Nephron (organoid): Measurements from ENCODE around the gene DNAH5.

Experiments used
- H3K27ac Mint-ChIP-seq, 3 experiments: 2 replicates each; pipeline ENCODE4 v1.8.0; 2020; ENCODE audit warnings: mixed read lengths in 3 of 3, mild to moderate bottlenecking in 2 of 3, moderate library complexity in 1 of 3
- H3K27me3 Mint-ChIP-seq: 2 replicates; pipeline ENCODE4 v1.8.0; 2021; ENCODE audit warnings: low read depth, mild to moderate bottlenecking, moderate library complexity, mixed read lengths
- H3K36me3 Mint-ChIP-seq: 2 replicates; pipeline ENCODE4 v1.8.0; 2020; ENCODE audit warnings: low read depth, mixed read lengths
- H3K4me1 Mint-ChIP-seq: 2 replicates; pipeline ENCODE4 v1.8.0; 2020; ENCODE audit warnings: mixed read lengths
- H3K4me3 Mint-ChIP-seq, 3 experiments: 2 replicates each; pipeline ENCODE4 v1.8.0; 2020; ENCODE audit warnings: mild to moderate bottlenecking in 3 of 3, mixed read lengths in 3 of 3, moderate library complexity in 2 of 3
- H3K9me3 Mint-ChIP-seq: 2 replicates; pipeline ENCODE4 v1.8.0; 2020; ENCODE audit warnings: mixed read lengths
- CTCF ChIP-seq, 3 experiments: fragments of 200-600 bp; sonication (generic); IDR thresholded peaks; one replicate each; pipeline ENCODE4 v1.5.0; 2021; ENCODE audit warnings: antibody characterized with exemption in 3 of 3; ENCODE audit not compliant: unreplicated experiment in 3 of 3

DNAH5 gene

GRCh38 chr5:13909271-13909670 is 35.2 kb downstream of the DNAH5 start:
- Mint-ChIP-seq H3K27me3 (no peaks in the 10 kb centered on the region), H3K4me3 (no peak overlapping the region), H3K27ac (no peak overlapping the region), H3K9me3 (no peaks in the 10 kb centered on the region), H3K36me3 (no peaks in the 10 kb centered on the region), H3K4me1 (no peaks in the 10 kb centered on the region)
- no peak for TF ChIP-seq CTCF (IDR thresholded peaks at IDR 0.05; ENCODE audit: unreplicated experiment in 3 of 3)

DNA sequence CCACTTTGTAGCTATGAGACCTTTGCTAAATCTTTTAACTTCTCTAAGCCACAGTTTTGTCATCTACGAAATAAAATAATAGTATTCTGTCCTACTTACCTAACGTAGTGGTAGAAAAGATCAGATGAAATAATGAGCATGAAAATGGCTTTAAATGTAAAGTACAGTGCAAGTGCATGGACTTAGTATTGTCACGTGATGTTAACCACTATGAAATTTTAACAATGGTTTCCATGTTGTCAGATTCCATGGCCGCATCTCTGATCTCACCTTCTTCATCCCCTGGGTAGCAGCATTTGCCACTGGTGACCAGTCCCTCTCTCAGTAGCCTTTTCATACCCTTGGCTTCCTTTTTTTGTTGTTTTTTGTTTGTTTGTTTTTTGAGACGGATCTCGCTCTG is 45.9 kb downstream of the DNAH5 start:
- Mint-ChIP-seq H3K4me1 (no peaks in the 10 kb centered on the region), H3K4me3 (no peak overlapping the region), H3K27me3 (peaks cover 5% of the 10 kb centered on the region), H3K9me3 (no peaks in the 10 kb centered on the region), H3K27ac (no peak overlapping the region), H3K36me3 (no peaks in the 10 kb centered on the region)
- TF ChIP-seq CTCF (IDR thresholded peaks at IDR 0.05; ENCODE audit: unreplicated experiment in 3 of 3) = no peak

- no peak for TF ChIP-seq CTCF (IDR thresholded peaks at IDR 0.05; ENCODE audit: unreplicated experiment in 3 of 3)
- no peaks in the 10 kb centered on the region for H3K4me1 Mint-ChIP-seq
- no peak overlapping the region for H3K4me3 Mint-ChIP-seq
- peaks cover 9% of the 10 kb centered on the region for H3K9me3 Mint-ChIP-seq
- H3K27ac Mint-ChIP-seq = no peak overlapping the region
- no peaks in the 10 kb centered on the region for H3K36me3 Mint-ChIP-seq
- H3K27me3 Mint-ChIP-seq = no peaks in the 10 kb centered on the region
Measured at GRCh38 chr5:13878357-13878756, 66.1 kb downstream of the DNAH5 start.

DNA sequence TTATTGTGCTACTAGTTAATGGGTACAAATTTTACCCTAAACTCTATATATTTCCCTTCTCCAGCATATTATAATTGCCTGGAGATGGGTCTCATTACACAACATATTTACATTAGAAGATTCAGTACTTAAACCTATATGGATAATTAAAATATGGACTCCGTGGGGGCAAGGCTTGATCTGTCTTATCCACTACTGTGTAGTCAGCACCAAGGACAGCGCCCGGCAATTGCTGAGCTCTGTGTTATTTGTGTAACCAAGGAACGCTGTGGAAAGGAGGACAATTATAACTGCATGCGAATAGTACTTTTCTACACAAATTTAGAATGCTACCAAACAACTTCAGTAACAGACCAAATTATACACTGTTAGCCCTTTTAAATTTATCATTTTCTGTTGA is 77.7 kb downstream of the DNAH5 start:
- TF ChIP-seq CTCF (IDR thresholded peaks at IDR 0.05; ENCODE audit: unreplicated experiment in 3 of 3) = no peak
- Mint-ChIP-seq H3K9me3 (no peaks in the 10 kb centered on the region), H3K4me3 (no peak overlapping the region), H3K27ac (no peak overlapping the region), H3K36me3 (no peaks in the 10 kb centered on the region), H3K4me1 (no peaks in the 10 kb centered on the region), H3K27me3 (no peaks in the 10 kb centered on the region)

- TF ChIP-seq CTCF (IDR thresholded peaks at IDR 0.05; ENCODE audit: unreplicated experiment in 3 of 3) = no peak
- Mint-ChIP-seq H3K4me1 (no peaks in the 10 kb centered on the region), H3K27ac (no peak overlapping the region), H3K36me3 (no peaks in the 10 kb centered on the region), H3K27me3 (no peaks in the 10 kb centered on the region), H3K4me3 (no peak overlapping the region), H3K9me3 (no peaks in the 10 kb centered on the region)
Measured at GRCh38 chr5:13865312-13865711, 79.2 kb downstream of the DNAH5 start.

- Mint-ChIP-seq H3K27me3 (no peaks in the 10 kb centered on the region), H3K27ac (no peak overlapping the region), H3K9me3 (peaks cover 6% of the 10 kb centered on the region), H3K4me3 (no peak overlapping the region), H3K4me1 (no peaks in the 10 kb centered on the region), H3K36me3 (no peaks in the 10 kb centered on the region)
- no peak for TF ChIP-seq CTCF (IDR thresholded peaks at IDR 0.05; ENCODE audit: unreplicated experiment in 3 of 3)
Measured at GRCh38 chr5:13860146-13860545, 84.3 kb downstream of the DNAH5 start.
